Stimulated activated CD8-positive, alpha-beta memory T cell treated with anti-CD3 and anti-CD28 coated beads, Interleukin-12 subunit alpha, Interleukin-12 subunit beta, amount 100 ng/mL, for 24 hours (primary cell): ENCODE measurements around the gene MAST3.
A peak's percentile ranks its signal among the peaks of the same experiment; 100 is the strongest.

Experiments
- DNase-seq: peaks from one replicate; pipeline ENCODE4 v3.0.0-alpha.2; 2020; ENCODE audit errors: extremely low read depth

Gene MAST3

DNA sequence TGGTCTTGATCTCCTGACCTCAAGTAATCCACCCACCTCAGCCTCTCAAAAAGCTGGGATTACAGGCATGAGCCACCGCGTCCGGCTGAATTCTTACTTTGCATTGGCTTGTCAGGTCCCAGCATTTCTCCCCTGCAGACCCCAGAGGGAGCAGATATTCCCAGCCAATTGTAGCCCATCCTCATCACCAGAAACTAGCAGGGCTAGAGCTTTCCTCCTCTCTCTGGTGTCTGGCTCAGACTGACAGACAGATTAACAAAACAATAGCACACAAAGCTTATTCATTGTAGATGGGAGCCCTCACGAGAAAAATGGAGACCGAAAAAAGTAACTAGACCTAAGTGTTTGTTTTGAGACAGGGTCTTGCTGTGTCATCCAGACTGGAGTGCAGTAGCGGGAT is 88.0 kb downstream of the MAST3 start:
- DNase-seq = no peak

DNA sequence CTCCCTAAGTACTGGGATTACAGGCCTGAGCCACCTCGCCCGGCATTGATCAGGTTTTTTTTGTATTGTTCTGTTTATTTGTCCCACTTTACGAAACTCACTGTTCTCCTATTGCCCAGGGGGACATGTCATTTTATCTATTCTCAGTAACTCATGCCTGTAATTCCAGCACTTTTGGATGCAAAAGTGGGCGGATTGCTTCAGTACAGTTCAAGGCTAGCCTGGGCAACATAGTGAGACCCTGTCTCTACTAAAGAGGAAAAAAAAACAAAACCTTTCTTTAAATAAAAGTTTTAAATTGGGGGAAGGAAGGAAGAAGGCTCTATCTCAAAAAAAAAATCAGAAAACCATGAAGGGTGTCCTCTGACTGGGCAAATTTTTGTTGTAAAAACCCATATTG is 92.7 kb downstream of the MAST3 start:
- no peak for DNase-seq

DNA sequence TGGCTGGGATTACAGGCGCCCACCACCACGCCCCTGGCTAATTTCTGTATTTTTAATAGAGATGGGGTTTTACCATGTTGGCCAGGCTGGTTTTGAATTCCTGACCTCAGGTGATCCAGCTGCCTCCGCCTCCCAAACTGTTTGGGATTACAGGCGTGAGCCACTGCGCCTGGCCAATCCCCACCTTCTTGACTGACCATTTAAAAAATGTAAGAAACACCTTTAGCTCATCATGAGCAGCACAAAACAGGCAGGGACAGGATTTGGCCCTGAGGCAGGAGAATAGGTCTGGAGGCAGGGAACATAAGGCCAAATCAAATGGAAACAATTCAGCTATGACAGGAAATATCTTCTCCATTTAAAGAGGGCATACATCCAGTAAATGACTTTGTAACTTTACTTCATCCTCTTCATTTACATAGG is 94.1 kb downstream of the MAST3 start:
- no peak for DNase-seq

GRCh38 chr19:18192673-18193387 is 95.3 kb downstream of the MAST3 start, which contains the start of gene MPV17L2:
MPV17L2 (plus strand) TSS chr19:18193218; CDS start chr19:18193282, 64 bp downstream.
- DNase-seq = peak; percentile 97

DNA sequence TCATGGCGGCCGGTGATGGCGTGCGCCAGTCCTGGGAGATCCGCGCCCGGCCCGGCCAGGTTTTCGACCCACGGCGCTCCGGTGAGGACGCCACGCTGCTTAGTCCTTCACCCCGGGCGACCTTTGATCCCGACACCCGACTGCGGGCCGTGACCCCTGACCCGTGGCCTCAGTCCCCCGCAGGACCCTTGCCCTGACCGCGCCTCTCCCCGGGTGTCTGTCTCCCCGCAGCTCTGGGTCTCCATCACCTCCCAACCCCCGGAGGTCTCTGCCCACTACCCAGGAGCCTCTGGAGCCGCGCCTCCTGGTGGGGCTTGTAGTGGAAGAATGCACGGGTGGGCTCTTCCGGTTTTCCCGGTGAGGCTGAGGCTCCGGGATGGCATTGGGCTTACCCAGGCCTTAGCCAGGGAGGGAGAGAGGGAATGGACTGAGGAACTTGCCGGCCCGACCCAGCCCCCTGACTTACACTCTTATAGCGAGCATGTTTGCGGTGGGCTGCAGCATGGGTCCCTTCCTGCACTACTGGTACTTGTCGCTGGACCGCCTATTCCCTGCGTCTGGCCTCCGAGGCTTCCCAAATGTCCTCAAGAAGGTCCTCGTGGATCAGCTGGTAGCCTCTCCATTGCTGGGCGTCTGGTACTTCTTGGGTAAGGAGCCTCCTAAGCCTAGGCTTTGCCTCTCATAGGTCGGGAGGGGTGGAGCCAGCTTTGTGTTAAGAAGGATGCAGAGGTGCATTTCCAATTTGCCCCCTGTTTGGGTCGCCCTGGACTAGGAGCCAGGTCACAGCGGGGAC is 96.0 kb downstream of the MAST3 start:
- DNase-seq = no peak

- DNase-seq = no peak
Observed at GRCh38 chr19:18194181-18194530, 96.6 kb downstream of the MAST3 start.

GRCh38 chr19:18194554-18195238 is 97.1 kb downstream of the MAST3 start:
- DNase-seq = no peak

- no peak for DNase-seq
Observed at GRCh38 chr19:18196511-18196845, 98.9 kb downstream of the MAST3 start.

DNA sequence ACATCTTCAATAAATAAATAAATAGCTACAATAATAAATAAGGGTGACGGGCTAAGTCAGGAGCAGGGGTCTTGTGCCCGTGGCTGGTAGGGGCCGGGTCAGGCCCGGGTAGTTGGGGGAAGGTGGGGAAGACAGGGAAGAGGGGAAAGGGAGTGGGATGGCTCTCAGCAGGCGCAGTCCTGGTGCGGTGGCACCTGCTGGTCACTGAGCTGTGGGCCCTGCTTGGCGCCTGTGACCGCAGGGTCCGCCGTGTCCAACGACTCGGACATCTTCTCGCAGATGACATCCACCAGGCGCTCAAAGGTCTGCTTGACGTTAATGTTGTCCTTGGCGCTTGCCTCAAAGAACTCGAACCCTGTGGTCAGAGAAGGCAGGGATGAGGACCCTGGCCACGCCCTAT is 99.7 kb downstream of the MAST3 start:
- no peak for DNase-seq

GRCh38 chr19:18197941-18198340 is 100.4 kb downstream of the MAST3 start:
- no peak for DNase-seq

GRCh38 chr19:18198374-18198773 is 100.8 kb downstream of the MAST3 start:
- no peak for DNase-seq
